ENCODE results near the gene MEGF9.
A peak's percentile ranks its signal among the peaks of the same experiment; 100 is the strongest.

Gene MEGF9

DNA sequence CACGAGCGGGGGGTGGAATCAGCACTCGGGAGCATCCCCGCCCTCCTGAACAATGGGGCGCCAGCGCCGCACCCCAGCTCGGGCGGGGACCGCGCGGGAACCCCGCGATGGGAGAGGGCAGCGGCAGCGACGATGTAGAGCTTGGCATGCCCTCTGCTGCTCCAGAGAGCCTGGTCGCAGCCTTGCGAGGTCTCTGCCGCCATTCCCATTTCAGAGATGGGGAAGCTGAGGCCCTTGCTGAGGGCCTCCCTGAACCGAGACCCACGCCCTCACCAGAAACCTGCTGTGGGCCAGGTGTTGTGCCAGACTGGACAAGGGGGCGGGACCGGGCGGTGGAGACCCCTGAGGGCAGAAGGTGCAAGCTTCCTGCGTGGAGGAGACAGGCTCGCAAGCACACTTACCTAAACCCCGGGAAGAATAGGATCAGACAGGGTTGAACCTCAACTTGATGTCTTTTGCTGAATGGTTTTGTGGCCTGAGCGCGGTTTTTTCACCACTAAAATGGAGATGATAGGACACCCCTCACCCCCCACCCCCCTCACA, 647 bp upstream of the MEGF9 start:
- Histone ChIP-seq H3K27ac (replicated peaks) (peak overlapping the region; percentile 65), H3K27me3 (ENCODE audit: insufficient read depth, poor library complexity, severe bottlenecking) (no peaks in the 10 kb centered on the region), H3K4me3 (replicated peaks; ENCODE audit: insufficient read depth, low read length) (peak overlapping the region; percentile 74)
- no peak for TF ChIP-seq POLR2AphosphoS5 (IDR thresholded peaks at IDR 0.05; ENCODE audit: low read depth)
- no peak for TF ChIP-seq SPI1 (IDR thresholded peaks at IDR 0.05; ENCODE audit: borderline replicate concordance, low read depth)
- TF ChIP-seq, protein P1, sequence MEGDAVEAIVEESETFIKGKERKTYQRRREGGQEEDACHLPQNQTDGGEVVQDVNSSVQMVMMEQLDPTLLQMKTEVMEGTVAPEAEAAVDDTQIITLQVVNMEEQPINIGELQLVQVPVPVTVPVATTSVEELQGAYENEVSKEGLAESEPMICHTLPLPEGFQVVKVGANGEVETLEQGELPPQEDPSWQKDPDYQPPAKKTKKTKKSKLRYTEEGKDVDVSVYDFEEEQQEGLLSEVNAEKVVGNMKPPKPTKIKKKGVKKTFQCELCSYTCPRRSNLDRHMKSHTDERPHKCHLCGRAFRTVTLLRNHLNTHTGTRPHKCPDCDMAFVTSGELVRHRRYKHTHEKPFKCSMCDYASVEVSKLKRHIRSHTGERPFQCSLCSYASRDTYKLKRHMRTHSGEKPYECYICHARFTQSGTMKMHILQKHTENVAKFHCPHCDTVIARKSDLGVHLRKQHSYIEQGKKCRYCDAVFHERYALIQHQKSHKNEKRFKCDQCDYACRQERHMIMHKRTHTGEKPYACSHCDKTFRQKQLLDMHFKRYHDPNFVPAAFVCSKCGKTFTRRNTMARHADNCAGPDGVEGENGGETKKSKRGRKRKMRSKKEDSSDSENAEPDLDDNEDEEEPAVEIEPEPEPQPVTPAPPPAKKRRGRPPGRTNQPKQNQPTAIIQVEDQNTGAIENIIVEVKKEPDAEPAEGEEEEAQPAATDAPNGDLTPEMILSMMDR (IDR thresholded peaks at IDR 0.05; ENCODE audit: insufficient read depth, low read length): no peak
- TF ChIP-seq, protein P2, sequence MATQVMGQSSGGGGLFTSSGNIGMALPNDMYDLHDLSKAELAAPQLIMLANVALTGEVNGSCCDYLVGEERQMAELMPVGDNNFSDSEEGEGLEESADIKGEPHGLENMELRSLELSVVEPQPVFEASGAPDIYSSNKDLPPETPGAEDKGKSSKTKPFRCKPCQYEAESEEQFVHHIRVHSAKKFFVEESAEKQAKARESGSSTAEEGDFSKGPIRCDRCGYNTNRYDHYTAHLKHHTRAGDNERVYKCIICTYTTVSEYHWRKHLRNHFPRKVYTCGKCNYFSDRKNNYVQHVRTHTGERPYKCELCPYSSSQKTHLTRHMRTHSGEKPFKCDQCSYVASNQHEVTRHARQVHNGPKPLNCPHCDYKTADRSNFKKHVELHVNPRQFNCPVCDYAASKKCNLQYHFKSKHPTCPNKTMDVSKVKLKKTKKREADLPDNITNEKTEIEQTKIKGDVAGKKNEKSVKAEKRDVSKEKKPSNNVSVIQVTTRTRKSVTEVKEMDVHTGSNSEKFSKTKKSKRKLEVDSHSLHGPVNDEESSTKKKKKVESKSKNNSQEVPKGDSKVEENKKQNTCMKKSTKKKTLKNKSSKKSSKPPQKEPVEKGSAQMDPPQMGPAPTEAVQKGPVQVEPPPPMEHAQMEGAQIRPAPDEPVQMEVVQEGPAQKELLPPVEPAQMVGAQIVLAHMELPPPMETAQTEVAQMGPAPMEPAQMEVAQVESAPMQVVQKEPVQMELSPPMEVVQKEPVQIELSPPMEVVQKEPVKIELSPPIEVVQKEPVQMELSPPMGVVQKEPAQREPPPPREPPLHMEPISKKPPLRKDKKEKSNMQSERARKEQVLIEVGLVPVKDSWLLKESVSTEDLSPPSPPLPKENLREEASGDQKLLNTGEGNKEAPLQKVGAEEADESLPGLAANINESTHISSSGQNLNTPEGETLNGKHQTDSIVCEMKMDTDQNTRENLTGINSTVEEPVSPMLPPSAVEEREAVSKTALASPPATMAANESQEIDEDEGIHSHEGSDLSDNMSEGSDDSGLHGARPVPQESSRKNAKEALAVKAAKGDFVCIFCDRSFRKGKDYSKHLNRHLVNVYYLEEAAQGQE (IDR thresholded peaks at IDR 0.05; ENCODE audit: insufficient replicate concordance, low read depth): no peak
- no peak for TF ChIP-seq GABPA (IDR thresholded peaks at IDR 0.05; ENCODE audit: low read depth)
- no peak for DNase-seq (ENCODE audit: low read depth in 1 of 2, low spot score in 1 of 2)

DNA sequence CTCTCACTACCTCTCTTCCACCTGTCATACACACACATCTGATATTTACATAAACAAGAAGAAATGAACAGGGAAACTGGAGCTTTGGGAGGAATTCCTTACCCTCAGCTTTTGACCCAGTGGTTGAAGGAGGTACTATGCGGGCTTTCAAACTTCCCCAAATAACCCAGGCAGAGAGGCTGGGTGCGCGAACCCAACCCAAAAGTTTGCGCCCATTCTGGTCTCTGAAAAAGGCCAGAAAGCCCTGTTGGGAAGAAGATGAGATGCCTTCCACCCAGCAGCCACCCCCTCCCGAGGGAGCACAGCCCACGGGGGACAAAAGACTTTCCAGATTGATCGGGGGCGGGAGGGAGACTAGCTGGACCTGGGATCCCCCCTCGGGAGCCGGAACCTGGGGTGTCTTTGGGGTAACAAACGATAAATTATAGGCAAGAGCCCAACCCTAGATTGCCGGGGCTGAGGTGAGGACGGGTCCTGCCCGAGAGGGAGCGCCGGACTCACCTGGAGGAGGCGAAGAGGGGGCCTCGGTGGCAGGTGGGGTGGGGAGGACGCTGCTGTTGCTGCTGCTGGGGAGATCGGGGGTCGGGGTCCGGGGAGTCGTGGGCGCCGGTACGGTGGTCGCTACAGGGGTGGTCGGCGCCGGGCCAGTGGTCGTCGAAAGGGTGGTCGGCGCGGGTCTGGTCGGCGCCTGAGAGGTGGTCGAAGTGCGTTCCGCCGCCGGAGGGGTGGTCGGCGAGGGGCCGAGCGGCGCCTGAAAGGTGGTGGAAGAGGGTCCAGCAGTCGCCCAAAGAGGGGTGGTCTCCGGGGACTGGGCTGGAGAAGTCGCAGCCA, 798 bp downstream of the MEGF9 start:
- peak in 1 of 2 experiments; percentile 56 for DNase-seq (ENCODE audit: low read depth in 1 of 2, low spot score in 1 of 2)
- H3K4me3 ChIP-seq (replicated peaks; ENCODE audit: insufficient read depth, low read length): peak overlapping the region; percentile 98
- TF ChIP-seq GABPA (IDR thresholded peaks at IDR 0.05; ENCODE audit: low read depth) (no peak), SPI1 (IDR thresholded peaks at IDR 0.05; ENCODE audit: borderline replicate concordance, low read depth) (no peak), POLR2AphosphoS5 (IDR thresholded peaks at IDR 0.05; ENCODE audit: low read depth) (no peak)
- TF ChIP-seq, protein P1 (IDR thresholded peaks at IDR 0.05; ENCODE audit: insufficient read depth, low read length): no peak
- TF ChIP-seq, protein P2 (IDR thresholded peaks at IDR 0.05; ENCODE audit: insufficient replicate concordance, low read depth): no peak
- H3K27me3 ChIP-seq (ENCODE audit: insufficient read depth, poor library complexity, severe bottlenecking): no peaks in the 10 kb centered on the region
- peak overlapping the region; percentile 68 for H3K27ac ChIP-seq (replicated peaks)

DNA sequence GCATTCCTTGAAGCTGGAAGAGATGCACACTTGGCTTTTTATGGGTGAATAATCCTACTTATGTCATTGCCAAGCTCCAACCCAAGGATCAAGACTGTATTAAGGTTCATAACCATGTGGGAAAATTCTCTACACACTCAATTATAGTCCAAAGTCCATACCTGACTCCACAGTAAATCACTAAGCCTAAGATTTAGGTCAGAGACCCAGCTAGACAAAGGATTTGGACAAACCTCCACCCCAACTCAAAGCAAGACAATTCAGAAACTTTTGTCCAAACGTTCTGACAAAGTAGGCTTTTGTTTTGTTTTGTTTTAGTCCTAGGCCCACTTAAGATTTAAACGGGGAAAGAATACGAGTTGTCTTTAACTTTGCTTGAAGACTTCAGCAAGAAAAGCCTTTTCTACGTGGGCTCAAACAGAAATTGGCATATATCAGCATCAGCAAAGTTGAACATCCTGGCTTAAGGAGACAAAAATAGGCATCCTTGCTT, 1.7 kb downstream of the MEGF9 start:
- Histone ChIP-seq H3K27me3 (ENCODE audit: insufficient read depth, poor library complexity, severe bottlenecking) (no peaks in the 10 kb centered on the region), H3K4me3 (replicated peaks; ENCODE audit: insufficient read depth, low read length) (peak overlapping the region; percentile 98), H3K27ac (replicated peaks) (peak overlapping the region; percentile 68)
- DNase-seq (ENCODE audit: low read depth in 1 of 2, low spot score in 1 of 2): no peak
- TF ChIP-seq GABPA (IDR thresholded peaks at IDR 0.05; ENCODE audit: low read depth): no peak
- no peak for TF ChIP-seq POLR2AphosphoS5 (IDR thresholded peaks at IDR 0.05; ENCODE audit: low read depth)

DNA sequence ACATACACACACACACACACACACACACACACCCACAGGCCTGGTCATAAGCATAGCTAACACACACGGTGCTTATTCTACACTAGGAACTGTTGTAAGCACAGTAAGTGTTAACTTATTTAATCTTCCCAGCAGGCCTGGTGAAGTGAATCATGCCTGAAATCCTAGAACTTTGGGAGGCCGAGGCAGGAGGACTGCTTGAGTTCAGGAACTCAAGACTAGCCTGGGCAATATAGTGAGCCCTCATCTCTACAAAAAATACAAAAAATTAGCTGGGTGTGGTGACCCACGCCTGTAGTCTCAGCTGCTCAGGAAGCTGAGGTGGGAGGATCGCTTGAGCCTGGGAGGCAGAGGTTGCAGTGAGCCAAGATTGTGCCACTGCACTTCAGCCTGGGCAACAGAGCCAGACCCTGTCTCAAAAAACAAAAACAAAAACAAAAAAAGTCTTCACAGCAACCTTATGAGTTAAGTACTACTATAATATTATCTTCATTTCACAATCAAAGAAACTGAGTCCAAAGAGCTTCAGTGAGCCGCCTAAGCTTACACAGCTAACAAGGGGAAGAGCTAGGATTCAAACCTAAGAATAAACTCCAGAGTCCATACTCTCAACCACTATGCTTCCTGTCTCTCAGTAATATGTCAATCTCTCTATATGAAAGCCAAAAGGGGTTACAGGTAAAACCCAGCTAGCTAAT, 2.3 kb downstream of the MEGF9 start:
- Histone ChIP-seq H3K27me3 (ENCODE audit: insufficient read depth, poor library complexity, severe bottlenecking) (no peaks in the 10 kb centered on the region), H3K27ac (replicated peaks) (peak overlapping the region; percentile 68), H3K4me3 (replicated peaks; ENCODE audit: insufficient read depth, low read length) (peak overlapping the region; percentile 98)
- TF ChIP-seq, protein P1 (IDR thresholded peaks at IDR 0.05; ENCODE audit: insufficient read depth, low read length): no peak
- no peak for TF ChIP-seq SPI1 (IDR thresholded peaks at IDR 0.05; ENCODE audit: borderline replicate concordance, low read depth)
- no peak for TF ChIP-seq GABPA (IDR thresholded peaks at IDR 0.05; ENCODE audit: low read depth)
- DNase-seq (ENCODE audit: low read depth in 1 of 2, low spot score in 1 of 2): peak in 1 of 2 experiments; percentile 26

Measured in HL-60 (cell line).